ENCODE data around the gene HIBCH.
"Not testable (repeated sequence)": the region's sequence is repeated elsewhere in the genome, so short reads cannot be mapped to it uniquely, and the experiment has no call there.

The HIBCH gene

DNA sequence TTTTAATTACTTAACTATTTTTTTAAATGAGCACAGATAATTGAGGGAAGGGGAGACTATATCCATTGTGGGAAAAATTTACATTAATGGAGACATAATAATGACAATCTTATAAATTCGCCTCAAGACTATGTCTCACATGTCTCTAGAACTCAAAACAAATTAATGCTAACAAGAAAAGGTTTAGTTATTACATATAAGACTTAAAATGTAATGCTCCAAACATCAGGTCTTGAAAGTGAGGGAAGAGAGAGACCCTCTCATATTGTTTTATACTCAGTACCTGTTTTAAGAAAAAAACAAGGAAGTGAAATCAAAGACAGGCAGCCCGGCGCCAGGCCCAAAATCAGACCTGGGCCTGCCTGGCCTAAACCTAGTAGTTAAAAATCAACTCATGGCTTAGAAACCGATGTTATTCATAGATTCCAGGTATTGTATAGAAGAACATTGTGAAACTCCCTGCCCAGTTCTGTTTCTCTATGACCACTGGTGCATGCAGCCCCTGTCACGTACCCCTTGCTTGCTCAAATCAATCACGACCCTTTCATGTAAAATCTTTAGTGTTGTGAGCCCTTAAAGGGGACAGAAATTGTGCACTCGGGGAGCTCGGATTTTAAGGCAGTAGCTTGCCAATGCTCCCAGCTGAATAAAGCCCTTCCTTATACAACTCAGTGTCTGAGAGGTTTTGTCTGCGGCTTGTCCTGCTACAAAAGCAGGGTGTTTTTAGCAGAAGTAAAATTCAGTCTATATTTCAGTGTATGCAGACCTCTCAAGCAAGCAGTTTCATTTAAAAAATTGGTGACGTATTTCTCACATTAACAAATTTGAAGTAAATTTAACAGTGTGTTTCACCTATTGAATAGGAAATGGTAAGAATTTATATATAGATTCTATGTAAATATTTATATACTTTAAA is 161.8 kb downstream of the HIBCH start:
- TF ChIP-seq SPI1 (IDR thresholded peaks at IDR 0.05; ENCODE audit: low read depth, low read length) = peak; percentile 74
- not testable (repeated sequence) for DNase-seq (ENCODE audit: insufficient read length, low spot score)
- peak; percentile 33 for FAIRE-seq

GRCh38 chr2:190156530-190157212 is 163.0 kb downstream of the HIBCH start:
- peak; percentile 28 for FAIRE-seq
- DNase-seq (ENCODE audit: insufficient read length, low spot score) = no peak
- TF ChIP-seq SPI1 (IDR thresholded peaks at IDR 0.05; ENCODE audit: low read depth, low read length) (no peak), TAF1 (IDR thresholded peaks at IDR 0.05; ENCODE audit: low read depth, low read length) (no peak), PAX5 (IDR thresholded peaks at IDR 0.05; ENCODE audit: insufficient read depth, low read length, severe bottlenecking) (no peak), POLR2A (IDR thresholded peaks at IDR 0.05; ENCODE audit: low read depth, low read length) (no peak), POLR2AphosphoS5 (IDR thresholded peaks at IDR 0.05; ENCODE audit: low read depth, low read length) (no peak), POU2F2 (IDR thresholded peaks at IDR 0.05; ENCODE audit: low read depth, low read length) (no peak)

Data from GM12891 (cell line).